Medulla oblongata (tissue), 1 donor: ENCODE data around the gene ZDHHC24.
"Not testable (repeated sequence)": the region's sequence is repeated elsewhere in the genome, so short reads cannot be mapped to it uniquely, and the experiment has no call there.

ENCODE experiments used
- DNase-seq: peaks from one replicate; pipeline ENCODE4 v3.0.0-alpha.2; 2015; ENCODE audit errors: extremely low spot score

Gene ZDHHC24, protein sequence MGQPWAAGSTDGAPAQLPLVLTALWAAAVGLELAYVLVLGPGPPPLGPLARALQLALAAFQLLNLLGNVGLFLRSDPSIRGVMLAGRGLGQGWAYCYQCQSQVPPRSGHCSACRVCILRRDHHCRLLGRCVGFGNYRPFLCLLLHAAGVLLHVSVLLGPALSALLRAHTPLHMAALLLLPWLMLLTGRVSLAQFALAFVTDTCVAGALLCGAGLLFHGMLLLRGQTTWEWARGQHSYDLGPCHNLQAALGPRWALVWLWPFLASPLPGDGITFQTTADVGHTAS

DNA sequence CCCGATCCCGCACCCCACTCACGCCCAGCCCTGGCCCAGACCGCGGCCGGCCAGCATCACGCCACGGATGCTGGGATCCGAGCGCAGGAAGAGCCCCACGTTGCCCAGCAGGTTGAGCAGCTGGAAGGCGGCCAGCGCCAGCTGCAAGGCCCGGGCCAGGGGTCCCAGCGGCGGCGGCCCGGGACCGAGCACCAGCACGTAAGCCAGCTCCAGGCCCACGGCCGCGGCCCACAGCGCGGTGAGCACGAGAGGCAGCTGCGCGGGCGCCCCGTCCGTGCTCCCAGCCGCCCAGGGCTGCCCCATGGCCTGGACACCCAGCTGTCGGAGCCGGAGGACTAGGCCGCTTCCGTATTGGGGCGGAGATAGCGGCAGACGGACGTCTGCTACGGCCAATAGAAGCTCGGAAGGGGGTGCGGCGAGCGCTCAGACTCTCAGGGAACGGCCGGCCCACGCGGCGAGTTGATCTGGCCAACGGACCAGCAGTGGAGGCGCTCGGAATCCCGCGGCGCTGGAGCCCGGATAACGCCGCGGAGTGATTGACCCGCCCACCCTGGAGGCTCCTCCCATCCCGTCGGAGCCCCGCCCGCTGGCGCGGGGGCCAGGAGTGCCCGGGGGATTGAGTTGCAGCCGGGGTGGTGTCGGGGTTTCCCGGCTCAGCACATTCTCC, at the start of gene ZDHHC24:
Gene ZDHHC24 (minus strand): TSS at position 348 of the 667 bp plus-strand sequence. CDS start 45 bp downstream, at position 303.
- peak; percentile 98 for DNase-seq

DNA sequence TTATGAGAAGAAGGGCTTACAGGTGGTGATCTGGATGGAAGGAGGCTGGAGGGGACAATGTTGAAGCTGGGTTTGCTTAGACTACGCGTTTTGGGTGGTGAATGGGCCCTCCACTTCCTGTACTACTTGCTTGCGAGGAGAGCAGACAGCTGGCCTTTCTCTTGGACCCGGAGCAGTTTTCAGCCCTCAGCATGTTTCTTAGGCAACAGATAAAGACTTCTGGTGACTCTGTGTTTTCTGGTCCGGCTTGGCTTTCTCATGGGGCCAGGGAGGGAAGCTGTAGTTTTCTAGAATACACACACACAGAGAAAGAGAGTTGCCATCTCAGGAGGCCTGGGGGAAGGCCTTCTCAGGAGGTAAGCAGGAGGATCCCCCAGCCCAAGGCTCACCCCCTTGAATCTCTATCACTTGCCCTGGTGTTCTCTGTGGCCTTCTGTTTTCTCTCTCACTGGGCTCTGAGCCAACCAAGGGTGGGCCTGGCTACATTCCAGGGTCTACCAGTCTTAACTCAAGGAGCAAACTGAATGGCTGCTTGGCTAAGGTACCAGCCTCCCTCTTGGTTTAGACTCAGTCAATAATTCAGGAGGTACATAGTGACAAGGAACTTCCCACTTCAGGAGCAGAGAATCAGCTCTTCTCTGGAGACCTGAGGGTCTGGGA, 49.5 kb upstream of the ZDHHC24 start:
- peak; percentile 65 for DNase-seq

DNA sequence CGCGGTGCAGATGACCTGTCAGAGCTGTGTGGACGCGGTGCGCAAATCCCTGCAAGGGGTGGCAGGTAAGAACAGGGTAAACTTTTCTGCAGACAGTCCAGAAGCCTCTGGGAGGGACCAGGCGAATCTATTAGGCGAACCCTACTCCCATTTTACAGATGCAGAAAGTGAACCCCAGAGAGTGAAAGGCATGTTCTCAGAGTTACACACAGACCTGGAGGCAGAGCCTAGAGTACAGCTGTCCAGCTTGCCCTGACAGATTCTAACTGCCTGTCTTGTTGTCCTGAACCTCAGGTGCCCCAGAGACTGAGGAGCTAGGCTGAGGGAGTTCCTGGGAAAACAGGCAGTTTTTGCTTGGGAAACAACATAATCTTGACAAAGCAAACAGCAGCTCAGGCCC, 47.8 kb upstream of the ZDHHC24 start:
- no peak for DNase-seq

DNA sequence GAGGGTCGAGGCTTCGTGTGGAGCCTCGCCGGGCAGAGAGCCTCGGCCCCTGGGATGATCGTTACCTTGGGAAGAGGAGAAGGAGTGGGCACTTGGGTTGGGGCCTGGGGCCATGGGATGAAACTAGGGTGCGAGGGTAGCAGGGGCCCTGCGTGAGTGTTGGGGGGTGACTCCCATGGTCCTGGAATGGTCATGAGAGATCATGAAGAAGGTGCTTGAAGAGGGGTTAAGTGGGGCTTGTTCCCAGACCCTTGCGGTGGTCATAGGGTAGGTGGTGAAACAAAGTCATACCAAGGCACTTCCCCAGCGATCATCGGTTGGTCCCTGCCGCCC, 47.4 kb upstream of the ZDHHC24 start:
- DNase-seq, result no peak

DNA sequence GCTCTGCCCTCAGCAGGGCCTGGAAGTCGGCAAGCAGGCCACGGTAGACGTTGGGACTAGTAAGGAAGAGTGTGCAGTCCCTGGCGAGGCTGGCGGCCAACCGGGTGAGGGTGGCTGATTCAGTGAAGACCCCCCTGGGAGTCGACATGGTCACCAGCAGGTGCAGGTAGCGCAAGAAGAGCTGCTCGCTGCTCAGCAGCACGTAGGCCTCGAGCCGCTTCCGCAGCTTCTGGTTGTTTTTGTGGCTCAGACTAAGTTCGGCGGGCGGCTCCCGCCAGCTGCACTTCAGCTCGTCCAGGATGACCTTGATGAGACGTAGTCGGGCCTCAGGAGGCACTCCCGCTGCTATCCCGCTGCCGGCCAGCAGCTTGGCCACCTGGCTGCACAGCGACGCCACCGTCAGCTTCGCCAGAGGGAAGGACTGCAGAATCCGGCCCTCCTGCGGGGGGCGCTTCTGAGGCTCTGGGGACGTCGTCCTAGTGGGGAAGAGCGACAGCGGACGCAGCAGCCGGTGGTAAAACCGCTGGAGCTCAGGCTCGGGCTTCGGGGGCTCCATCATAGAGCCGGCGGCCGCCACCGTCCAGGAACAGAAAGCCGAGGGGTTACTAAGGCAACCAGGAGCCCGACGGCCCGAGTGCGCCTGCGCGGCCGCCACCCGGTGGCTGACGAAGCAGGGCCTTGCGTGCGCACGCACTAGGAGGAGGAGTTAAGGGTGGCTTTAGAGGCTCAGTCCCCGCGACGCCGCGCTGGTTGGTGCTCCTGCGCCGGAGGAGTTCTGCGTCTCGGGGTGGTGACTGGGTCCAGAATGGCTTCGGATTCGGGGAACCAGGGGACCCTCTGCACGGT, 46.8 kb upstream of the ZDHHC24 start, which contains the start of the genes CCDC87 and CCS:
Gene CCDC87 (minus strand): TSS at position 607 of the 846 bp plus-strand sequence. CDS start 48 bp downstream, at position 559.
Gene CCS (plus strand): TSS at position 729 of the 846 bp plus-strand sequence. CDS start 77 bp downstream, at position 806.
- peak; percentile 97 for DNase-seq

DNA sequence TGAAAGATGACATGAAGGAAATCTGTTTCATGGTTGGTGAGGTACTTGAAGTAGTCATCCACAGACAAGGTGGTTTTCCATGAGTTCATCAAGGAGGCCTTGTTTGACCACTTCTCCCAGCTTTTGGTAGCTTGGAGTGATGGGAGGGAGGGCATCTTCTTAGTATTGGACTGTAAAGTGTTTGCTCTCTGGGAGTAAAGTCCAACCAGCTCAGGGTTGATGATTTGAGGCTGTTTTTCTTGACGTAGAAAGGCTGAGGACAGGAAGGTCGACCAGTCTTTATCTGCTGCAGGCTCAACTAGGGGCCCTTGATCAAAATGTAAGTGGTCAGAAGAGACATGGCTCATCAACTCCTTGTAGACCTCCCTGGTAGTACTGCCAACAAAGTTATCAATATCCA, 45.3 kb upstream of the ZDHHC24 start:
- DNase-seq, result no peak

DNA sequence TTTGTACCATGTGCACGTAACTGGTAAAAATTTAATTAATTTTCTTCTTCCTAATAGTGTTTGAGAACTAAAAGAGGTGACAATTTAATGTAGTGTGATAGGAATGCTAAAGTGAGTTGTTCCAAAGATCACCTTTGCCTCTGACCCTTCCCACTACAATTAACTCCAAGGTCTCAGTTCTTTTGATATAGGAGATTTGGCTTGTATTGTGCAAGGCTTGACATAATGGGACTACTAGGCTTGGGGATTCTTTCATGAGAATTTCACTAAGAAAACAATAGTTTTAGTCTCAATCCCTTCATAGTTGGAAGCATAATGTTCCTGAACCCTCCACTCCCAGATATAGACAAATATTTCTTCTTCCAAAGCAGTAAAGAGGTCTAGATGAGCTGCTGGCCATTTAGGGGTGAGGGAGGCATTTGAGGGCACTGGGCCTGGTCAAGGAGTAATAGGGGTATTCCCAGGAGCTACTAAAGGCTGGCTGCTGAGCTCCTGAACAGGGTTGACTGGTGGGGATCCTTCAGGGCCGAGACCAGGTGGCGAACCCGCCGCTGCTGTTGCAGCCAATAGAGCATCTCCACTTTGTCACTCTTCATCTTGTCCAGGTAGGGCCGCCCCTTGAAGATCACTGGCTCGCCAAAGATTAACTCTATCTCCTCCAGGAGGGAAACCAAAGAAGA, 44.3 kb upstream of the ZDHHC24 start:
- DNase-seq, result no peak

DNA sequence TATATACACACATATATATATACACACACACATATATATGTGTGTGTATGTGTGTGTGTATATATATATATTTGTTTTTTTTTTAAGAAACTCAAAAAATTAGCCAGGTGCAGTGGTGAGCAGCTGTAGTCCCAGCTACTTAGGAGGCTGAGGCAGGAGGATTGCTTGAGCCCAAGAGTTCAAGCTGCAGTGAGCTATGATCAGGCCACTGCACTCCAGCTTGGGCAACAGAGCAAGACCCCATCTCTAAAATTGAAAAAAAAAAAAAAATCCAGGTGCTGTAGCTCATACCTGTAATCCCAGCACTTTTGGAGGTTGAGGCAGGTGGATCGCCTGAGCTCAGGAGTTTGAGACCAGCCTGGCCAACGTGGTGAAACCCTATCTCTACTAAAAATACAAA, 43.5 kb upstream of the ZDHHC24 start:
- not testable (repeated sequence) for DNase-seq

DNA sequence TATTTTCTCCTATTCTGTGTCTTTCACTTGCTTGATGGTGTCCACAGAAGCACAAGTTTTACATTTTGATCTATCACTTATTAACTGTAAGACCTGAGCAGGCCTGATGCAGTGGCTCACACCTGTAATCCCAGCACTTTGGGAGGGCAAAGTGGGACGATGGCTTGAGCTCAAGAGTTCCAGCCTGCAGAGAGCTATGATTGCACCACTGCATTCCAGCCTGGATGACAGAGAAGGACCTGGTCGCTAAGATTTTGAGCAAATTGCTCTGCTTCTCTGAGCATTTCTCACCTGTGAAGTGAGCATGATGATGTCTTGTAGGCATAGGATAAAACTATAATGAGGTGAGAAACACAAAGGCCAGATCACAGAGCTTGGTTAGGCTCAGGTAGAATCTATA, 40.3 kb upstream of the ZDHHC24 start:
- DNase-seq, result no peak

DNA sequence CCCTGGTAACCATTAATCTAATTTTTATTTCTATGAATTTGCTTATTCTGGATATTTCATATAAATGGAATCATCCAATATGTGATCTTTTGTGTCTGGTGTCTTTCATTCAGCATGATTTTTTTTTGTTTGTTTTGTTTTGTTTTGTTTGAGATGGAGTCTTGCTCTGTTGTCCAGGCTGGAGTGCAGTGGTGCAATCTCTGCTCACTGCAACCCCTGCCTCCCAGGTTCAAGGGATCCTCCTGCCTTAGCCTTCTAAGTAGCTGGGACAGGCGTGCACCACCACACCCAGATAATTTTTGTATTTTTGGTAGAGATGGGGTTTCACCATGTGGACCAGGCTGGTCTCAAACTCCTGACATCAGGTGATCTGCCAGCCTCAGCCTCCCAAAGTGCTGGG, 39.6 kb upstream of the ZDHHC24 start:
- not testable (repeated sequence) for DNase-seq

DNA sequence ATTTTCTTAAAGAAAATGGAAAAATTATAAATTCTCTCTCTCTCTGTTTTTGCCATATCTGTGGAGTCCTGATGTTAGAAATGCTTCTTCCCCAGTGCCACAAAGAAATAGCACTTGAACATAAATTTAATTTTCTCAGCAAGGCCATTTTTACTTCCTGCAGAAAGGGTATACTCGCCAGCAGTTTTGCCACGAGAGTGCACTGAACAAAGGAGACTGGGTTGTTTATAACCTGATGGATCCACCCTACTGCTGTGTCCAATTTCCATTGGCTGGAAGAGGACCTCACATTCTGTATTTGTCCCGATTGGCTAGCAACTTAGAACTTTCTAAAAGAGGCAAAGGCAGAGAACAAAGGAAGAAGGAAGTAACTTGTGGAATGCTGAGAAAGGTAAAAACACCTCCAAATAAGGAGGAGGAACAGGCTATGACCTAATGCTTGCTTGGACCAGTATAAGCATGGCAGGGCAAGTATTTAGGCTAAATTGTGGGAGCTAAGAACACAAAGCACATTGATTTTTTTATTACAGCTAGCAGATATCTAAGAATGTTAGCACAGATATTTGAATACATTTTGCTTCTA, 36.8 kb upstream of the ZDHHC24 start:
- not testable (repeated sequence) for DNase-seq

DNA sequence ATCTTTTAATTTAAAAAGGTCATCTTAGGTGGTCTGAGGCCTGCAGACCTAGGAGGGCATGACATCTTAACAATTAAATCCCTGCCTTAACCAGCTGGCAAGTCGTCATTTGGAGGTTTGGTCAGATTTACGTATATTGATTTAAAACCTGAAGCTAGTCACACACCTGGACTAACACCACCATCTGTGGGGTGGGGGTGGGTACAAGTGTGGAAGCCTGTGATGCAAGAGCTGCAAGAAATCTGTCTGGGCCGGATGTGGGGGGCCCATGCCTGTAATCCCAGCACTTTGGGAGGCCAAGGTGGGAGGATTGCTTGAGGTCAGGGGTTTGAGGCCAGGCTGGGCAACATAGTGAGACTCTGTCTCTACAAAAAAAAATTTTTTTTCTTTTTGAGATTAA, 35.4 kb upstream of the ZDHHC24 start:
- DNase-seq, result no peak

DNA sequence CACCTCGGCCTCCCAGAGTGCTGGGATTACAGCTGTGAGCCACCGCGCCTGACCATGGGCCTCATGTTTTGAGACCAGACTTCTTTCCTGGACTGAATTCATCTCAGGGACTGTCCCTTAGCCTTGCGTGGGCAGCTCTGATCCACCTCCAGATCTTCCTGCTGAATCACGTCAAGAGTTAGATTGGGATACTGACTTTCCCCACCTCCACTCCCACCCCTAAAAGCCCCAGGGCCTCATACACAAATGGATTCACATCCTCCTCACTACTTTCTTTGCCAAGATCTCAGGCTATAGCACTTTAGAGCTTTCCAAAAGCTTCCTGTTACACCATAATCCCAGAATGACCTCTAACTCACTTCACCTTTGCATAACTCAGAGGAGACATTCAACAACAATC, 35.0 kb upstream of the ZDHHC24 start:
- DNase-seq, result no peak

DNA sequence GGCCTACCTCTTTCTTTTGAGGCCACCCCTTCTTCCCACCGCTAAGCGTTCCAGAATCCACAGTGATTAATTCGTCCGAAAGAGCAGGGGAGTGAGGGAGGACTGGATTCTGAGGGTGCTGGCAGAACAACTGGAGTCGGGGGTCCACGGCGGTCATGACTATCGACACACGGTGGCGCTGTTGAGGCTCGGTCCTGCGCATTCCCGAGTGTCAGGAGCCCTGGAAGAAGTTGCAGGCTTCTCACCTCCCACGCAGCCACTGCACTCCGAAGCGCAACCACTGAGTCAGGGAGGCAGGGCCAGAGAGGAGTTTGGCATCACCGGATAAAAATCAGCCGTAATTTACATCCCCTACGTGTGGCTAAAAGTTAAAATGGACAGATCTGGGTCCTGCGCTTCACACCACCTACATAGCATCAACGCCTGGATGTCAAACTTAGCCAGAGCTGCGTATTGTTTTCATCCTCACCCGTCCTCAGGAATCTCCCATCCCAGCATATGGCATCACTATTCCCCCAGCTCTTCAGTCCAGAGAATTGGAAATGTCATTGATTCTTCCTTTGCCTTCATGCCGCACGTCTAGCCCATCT, 33.3 kb upstream of the ZDHHC24 start:
- peak; percentile 75 for DNase-seq

DNA sequence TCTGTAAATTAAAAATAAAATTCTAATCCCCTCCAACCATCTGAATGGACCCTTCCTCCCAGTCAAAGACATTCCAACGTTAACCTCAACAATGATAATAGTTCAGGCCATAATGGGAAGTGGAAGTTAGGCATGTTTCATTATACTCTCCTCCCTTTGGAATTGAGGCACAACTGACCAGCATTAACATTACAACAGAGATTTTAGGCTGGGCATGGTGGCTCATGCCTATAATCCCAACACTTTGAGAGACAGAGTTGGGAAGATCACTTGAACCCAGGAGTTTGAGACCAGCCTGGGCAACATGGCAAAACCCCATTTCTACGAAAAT, 25.0 kb upstream of the ZDHHC24 start:
- DNase-seq, result no peak

DNA sequence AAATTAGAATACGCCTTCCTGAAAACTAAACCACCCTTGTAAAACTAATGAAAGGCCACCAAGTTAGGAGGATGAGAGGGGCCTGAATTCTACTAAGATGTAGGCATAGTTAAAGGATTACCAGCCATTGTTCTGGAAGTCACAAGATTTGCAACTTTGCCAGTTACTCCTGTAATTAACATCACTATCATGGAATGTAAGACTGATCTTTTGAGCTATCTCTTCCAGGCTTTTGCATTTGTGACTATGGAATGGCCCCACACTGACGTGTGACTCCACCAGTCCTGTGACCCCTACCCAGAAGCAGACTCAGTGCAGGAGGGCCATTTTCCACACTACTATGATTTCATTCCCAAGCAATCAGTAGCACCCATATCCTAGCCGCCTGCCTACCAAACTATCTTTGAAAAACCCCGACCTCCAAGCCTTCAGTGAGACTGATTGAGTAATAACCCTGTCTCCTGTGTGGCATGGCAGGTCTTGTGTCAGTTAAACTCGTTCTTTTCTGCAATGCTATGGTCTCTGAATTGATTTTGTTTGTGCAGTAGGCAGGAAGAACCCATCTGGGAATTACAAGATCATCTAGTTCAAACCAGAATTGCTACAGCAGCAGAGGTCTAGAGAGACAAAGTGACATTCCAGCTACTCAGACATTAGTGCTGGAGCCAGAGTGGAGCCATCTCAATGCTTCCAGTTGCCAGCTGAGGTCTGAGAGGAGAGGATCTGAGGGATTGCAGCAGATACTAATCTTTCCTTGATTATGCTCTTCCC, 24.4 kb upstream of the ZDHHC24 start:
- no peak for DNase-seq

DNA sequence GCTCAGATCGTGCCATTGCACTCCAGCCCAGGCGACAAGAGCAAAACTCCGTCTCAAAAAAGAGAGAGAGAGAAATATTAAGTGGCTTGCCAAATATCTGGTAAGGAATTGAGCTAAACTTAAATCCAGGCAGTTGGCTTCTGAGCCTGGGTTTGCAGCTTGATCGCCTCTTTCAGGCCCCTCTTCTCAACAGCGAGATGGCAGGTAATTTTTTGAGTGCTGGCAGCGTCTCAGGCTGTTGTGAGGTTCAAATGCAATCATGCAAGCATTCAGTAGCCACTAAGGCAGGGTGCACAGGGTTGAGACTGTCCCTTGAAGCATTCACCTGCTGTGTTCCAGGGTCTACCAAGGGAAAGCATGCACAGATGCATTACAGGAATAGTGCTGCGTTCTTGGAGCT, 23.2 kb upstream of the ZDHHC24 start:
- DNase-seq, result no peak

DNA sequence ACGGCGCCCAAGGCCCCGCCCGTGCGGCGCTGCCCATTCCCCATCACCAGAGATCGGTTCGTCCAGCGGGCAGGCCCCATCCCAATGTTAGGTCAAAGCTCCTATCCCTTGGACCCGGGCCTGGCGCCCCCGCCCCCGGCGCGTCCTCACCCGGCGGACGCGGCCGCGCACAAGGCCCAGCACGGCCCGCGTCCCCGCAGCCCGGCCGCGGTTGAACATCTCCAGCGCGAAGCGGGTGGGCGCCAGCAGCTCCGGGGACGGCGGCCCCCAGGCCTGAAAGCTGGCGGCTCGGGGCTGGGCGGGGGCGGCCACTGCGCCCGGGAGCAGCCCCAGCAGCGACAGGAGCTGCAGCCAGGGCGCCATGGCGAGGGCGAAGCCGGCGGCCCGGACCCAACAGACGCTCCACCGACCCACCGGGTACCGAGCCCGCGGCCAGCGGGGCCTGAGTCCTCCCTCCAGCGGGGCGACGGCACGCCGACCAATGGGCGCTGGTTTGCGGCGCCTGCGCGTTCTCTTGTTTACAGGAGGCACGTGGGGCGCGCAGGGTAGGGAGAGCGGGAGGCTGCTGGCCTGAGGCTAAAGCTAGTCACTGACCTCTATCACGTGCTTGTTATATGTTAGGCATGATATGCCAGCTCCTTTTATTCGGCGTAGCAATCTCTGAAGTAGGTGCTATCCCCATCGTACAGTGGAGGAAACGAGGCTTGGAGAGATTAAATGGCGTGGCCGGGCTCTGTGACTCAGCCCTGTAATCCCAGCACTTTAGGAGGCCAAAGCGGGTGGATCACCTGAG, 22.5 kb upstream of the ZDHHC24 start, which contains the start of gene CTSF:
Gene CTSF (minus strand): TSS at position 483 of the 793 bp plus-strand sequence. CDS start 120 bp downstream, at position 363.
- peak; percentile 92 for DNase-seq

DNA sequence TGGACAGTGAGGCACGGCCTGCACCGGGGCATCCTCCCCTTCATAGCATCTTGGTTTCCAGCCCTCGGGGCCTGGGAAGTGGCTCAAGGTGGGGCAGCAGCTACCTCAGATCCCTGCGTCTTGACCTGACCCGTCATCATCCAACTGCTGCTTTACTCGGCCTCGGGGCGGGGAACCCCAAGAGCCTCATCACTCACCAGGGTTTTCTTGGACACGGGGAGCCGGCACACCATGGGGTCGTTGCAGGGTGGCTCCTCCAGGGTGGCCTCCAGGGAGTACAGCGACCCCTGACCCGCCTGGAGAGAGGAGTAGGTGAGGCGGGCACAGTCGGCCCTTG, 21.9 kb upstream of the ZDHHC24 start:
- DNase-seq, result no peak
